HepG2 (cell line): ENCODE measurements around the gene CD151. TPM values are rescaled to one million over a fixed set of nuclear protein-coding genes. Genes with fewer than 3 reads are reported as not detected.

ENCODE experiments used
- DPF2 ChIP-seq: sonication (generic); formaldehyde crosslinking; IDR thresholded peaks from 2 replicates; pipeline ENCODE4 v1.4.0; 2020; ENCODE audit warnings: mild to moderate bottlenecking, low read depth, missing genetic modification reagents, borderline replicate concordance
- EHMT2 ChIP-seq: fragments of 200-600 bp; sonication (generic); IDR thresholded peaks from 2 replicates; pipeline ENCODE4 v1.7.0; 2017; ENCODE audit warnings: antibody characterized with exemption, low read depth, low read length, borderline replicate concordance
- HMG20A ChIP-seq: IDR thresholded peaks from 2 replicates; pipeline ENCODE4 v1.6.1; 2016; ENCODE audit warnings: borderline replicate concordance
- ISX ChIP-seq: sonication (generic); formaldehyde crosslinking; conservative IDR thresholded peaks from 2 replicates; pipeline ENCODE4 v1.5.0; 2020; ENCODE audit warnings: missing genetic modification reagents
- KDM6A ChIP-seq: IDR thresholded peaks from 2 replicates; pipeline ENCODE4 v1.6.1; 2016; ENCODE audit warnings: low read depth
- MBNL3 ChIP-seq: fragments of 250-450 bp; sonication (Bioruptor Pico); conservative IDR thresholded peaks from 2 replicates; pipeline ENCODE4 v1.8.0; 2022; ENCODE audit warnings: mild to moderate bottlenecking, inconsistent platforms
- NCOR1 ChIP-seq: fragments of 200-600 bp; sonication (generic); IDR thresholded peaks from 2 replicates; pipeline ENCODE4 v1.7.0; 2017; ENCODE audit warnings: antibody characterized with exemption, low read length, borderline replicate concordance
- TOPORS ChIP-seq: sonication (generic); formaldehyde crosslinking; IDR thresholded peaks from 2 replicates; pipeline ENCODE4 v1.8.0; 2023; ENCODE audit warnings: mild to moderate bottlenecking, missing genetic modification reagents
- ZFP36 ChIP-seq: fragments of 150-350 bp; IDR thresholded peaks from 2 replicates; pipeline ENCODE4 v1.6.1; 2018; ENCODE audit warnings: borderline replicate concordance, low read length, low read depth; ENCODE audit not compliant: partially characterized antibody
- ZNF143 ChIP-seq: sonication (generic); formaldehyde crosslinking; IDR thresholded peaks from 2 replicates; pipeline ENCODE4 v1.4.0; 2020; ENCODE audit warnings: missing genetic modification reagents
- ZNF180 ChIP-seq: sonication (generic); formaldehyde crosslinking; IDR thresholded peaks from 2 replicates; pipeline ENCODE4 v1.4.0; 2020; ENCODE audit warnings: low read depth, missing genetic modification reagents, borderline replicate concordance
- ZNF24 ChIP-seq: fragments of 450-650 bp; IDR thresholded peaks from 2 replicates; pipeline ENCODE4 v1.6.1; 2017; ENCODE audit warnings: antibody characterized with exemption, mild to moderate bottlenecking
- ZNF260 ChIP-seq: sonication (generic); formaldehyde crosslinking; IDR thresholded peaks from 2 replicates; pipeline ENCODE4 v1.4.0; 2020; ENCODE audit warnings: missing genetic modification reagents, low read depth, mild to moderate bottlenecking, borderline replicate concordance
- ZSCAN21 ChIP-seq: sonication (generic); formaldehyde crosslinking; IDR thresholded peaks from 2 replicates; pipeline ENCODE4 v1.8.0; 2022; ENCODE audit warnings: mild to moderate bottlenecking, missing genetic modification reagents, moderate library complexity, borderline replicate concordance
- polyA plus RNA-seq, 8 experiments: library from polyadenylated mRNA; depleted of rRNA in 3 of 8; stranded (reverse) in 7 of 8; unstranded in 1 of 8; fragments of >200 nt; fragmentation: Illumina TruSeq in 4 of 8; extraction: Trizol in 4 of 8; gene quantifications; 2 replicates each; pipeline versions ENCODE4 v1.2.1 to v1.2.3, GENCODE V29; 2011 to 2016; ENCODE audit warnings: low read depth in 4 of 8, missing spikeins in 1 of 8, mixed read lengths in 1 of 8; ENCODE audit not compliant: insufficient read depth in 1 of 8
- total RNA-seq, 5 experiments: library from RNA; depleted of rRNA; stranded (reverse); fragments of >200 nt; fragmentation: Illumina TruSeq; extraction: Trizol; gene quantifications; 2 replicates each; pipeline ENCODE4 v1.2.3, GENCODE V29; 2016; ENCODE audit warnings: low read depth in 1 of 5
- TF ChIP-seq, protein P1 (sequence below): sonication (generic); formaldehyde crosslinking; IDR thresholded peaks from 2 replicates; pipeline ENCODE4 v1.4.0; 2020; ENCODE audit warnings: mild to moderate bottlenecking, missing genetic modification reagents
- TF ChIP-seq, protein P2 (sequence below): sonication (generic); formaldehyde crosslinking; IDR thresholded peaks from 2 replicates; pipeline ENCODE4 v1.5.0; 2020; ENCODE audit warnings: missing genetic modification reagents, mild to moderate bottlenecking, borderline replicate concordance
- TF ChIP-seq, protein P3 (sequence below): sonication (generic); formaldehyde crosslinking; IDR thresholded peaks from 2 replicates; pipeline ENCODE4 v1.8.1; 2023; ENCODE audit warnings: missing genetic modification reagents, mild to moderate bottlenecking, borderline replicate concordance
- TF ChIP-seq, protein P4 (sequence below): fragments of 450-650 bp; IDR thresholded peaks from 2 replicates; pipeline ENCODE4 v1.6.1; 2016
- TF ChIP-seq, protein P5 (sequence below): sonication (generic); formaldehyde crosslinking; IDR thresholded peaks from 2 replicates; pipeline ENCODE4 v1.8.1; 2022; ENCODE audit warnings: low read depth, mild to moderate bottlenecking, missing genetic modification reagents
- TF ChIP-seq, protein P6 (sequence below): sonication (generic); formaldehyde crosslinking; IDR thresholded peaks from 2 replicates; pipeline ENCODE4 v1.4.0; 2020; ENCODE audit warnings: missing genetic modification reagents, borderline replicate concordance

CD151 gene
- total and polyA plus RNA-seq, 2 of the 13 experiments (the other 11 are each of a cell fraction or from before 2014, with no cell fraction given) = 125 to 197 TPM

DNA sequence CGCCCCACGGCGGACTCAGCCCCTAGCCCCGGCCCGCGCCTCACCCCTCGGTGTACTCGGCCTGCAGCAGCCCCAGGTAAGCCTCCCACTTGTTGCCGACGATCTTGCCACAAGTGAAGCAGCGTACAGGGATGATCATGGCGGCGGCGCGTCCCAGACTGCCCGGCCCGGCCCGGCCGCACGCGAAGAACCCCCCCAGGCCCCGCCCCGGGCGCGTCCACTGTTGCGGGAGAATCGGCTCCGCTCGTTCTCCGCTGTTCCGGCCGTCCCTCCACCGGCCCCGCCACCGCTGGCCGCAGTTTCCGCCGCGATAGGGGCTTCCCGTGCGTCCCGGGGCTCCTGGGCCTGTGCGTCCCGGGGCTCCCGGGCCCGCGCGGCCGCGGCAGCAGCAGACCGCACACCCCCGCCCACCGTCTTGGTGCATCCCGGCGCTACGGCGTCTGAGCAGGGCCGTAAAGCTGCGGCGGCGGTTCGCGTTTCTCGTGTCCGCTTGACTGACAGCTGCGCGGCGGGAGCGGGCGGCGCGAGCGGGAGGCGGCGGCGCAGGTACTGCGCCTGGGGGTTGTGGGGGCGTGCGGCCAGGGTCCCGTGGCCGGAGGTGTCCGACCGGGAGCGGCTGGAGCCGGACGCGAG, 9.7 kb downstream of the CD151 start, which contains the start of the genes POLR2L and TSPAN4 (continued):
- TF ChIP-seq, protein P1, sequence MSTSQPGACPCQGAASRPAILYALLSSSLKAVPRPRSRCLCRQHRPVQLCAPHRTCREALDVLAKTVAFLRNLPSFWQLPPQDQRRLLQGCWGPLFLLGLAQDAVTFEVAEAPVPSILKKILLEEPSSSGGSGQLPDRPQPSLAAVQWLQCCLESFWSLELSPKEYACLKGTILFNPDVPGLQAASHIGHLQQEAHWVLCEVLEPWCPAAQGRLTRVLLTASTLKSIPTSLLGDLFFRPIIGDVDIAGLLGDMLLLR (CRISPR knock-in tag) = peak; percentile 98
- TF ChIP-seq MBNL3 (CRISPR knock-in tag) = no peak
- no peak for TF ChIP-seq NCOR1
- no peak for TF ChIP-seq ZFP36
- TF ChIP-seq TOPORS (CRISPR knock-in tag) = peak; percentile 87
- TF ChIP-seq, protein P2, sequence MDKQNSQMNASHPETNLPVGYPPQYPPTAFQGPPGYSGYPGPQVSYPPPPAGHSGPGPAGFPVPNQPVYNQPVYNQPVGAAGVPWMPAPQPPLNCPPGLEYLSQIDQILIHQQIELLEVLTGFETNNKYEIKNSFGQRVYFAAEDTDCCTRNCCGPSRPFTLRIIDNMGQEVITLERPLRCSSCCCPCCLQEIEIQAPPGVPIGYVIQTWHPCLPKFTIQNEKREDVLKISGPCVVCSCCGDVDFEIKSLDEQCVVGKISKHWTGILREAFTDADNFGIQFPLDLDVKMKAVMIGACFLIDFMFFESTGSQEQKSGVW = no peak
- peak; percentile 44; the same call in 1 of the 2 replicates for TF ChIP-seq ZNF24
- no peak for TF ChIP-seq HMG20A
- no peak for TF ChIP-seq ZNF260 (CRISPR knock-in tag)
- no peak for TF ChIP-seq DPF2 (CRISPR knock-in tag)
- no peak for TF ChIP-seq EHMT2
- TF ChIP-seq, protein P3, sequence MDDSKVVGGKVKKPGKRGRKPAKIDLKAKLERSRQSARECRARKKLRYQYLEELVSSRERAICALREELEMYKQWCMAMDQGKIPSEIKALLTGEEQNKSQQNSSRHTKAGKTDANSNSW (CRISPR knock-in tag) = peak; percentile 54; the same call in 1 of the 2 replicates
- TF ChIP-seq, protein P4, sequence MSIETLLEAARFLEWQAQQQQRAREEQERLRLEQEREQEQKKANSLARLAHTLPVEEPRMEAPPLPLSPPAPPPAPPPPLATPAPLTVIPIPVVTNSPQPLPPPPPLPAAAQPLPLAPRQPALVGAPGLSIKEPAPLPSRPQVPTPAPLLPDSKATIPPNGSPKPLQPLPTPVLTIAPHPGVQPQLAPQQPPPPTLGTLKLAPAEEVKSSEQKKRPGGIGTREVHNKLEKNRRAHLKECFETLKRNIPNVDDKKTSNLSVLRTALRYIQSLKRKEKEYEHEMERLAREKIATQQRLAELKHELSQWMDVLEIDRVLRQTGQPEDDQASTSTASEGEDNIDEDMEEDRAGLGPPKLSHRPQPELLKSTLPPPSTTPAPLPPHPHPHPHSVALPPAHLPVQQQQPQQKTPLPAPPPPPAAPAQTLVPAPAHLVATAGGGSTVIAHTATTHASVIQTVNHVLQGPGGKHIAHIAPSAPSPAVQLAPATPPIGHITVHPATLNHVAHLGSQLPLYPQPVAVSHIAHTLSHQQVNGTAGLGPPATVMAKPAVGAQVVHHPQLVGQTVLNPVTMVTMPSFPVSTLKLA = no peak
- no peak for TF ChIP-seq ISX (CRISPR knock-in tag)
- TF ChIP-seq, protein P5, sequence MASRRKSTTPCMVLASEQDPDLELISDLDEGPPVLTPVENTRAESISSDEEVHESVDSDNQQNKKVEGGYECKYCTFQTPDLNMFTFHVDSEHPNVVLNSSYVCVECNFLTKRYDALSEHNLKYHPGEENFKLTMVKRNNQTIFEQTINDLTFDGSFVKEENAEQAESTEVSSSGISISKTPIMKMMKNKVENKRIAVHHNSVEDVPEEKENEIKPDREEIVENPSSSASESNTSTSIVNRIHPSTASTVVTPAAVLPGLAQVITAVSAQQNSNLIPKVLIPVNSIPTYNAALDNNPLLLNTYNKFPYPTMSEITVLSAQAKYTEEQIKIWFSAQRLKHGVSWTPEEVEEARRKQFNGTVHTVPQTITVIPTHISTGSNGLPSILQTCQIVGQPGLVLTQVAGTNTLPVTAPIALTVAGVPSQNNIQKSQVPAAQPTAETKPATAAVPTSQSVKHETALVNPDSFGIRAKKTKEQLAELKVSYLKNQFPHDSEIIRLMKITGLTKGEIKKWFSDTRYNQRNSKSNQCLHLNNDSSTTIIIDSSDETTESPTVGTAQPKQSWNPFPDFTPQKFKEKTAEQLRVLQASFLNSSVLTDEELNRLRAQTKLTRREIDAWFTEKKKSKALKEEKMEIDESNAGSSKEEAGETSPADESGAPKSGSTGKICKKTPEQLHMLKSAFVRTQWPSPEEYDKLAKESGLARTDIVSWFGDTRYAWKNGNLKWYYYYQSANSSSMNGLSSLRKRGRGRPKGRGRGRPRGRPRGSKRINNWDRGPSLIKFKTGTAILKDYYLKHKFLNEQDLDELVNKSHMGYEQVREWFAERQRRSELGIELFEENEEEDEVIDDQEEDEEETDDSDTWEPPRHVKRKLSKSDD (CRISPR knock-in tag) = no peak
- TF ChIP-seq, protein P6, sequence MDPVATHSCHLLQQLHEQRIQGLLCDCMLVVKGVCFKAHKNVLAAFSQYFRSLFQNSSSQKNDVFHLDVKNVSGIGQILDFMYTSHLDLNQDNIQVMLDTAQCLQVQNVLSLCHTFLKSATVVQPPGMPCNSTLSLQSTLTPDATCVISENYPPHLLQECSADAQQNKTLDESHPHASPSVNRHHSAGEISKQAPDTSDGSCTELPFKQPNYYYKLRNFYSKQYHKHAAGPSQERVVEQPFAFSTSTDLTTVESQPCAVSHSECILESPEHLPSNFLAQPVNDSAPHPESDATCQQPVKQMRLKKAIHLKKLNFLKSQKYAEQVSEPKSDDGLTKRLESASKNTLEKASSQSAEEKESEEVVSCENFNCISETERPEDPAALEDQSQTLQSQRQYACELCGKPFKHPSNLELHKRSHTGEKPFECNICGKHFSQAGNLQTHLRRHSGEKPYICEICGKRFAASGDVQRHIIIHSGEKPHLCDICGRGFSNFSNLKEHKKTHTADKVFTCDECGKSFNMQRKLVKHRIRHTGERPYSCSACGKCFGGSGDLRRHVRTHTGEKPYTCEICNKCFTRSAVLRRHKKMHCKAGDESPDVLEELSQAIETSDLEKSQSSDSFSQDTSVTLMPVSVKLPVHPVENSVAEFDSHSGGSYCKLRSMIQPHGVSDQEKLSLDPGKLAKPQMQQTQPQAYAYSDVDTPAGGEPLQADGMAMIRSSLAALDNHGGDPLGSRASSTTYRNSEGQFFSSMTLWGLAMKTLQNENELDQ = no peak
- TF ChIP-seq KDM6A (CRISPR knock-in tag) = no peak
- TF ChIP-seq ZNF180 (CRISPR knock-in tag) = 0 out of 2 replicates have a peak, but pooled peaks have one; percentile 2
- TF ChIP-seq ZSCAN21 = no peak
- TF ChIP-seq ZNF143 (CRISPR knock-in tag) = peak; percentile 18; the same call in 1 of the 2 replicates
